ENCODE results near the gene ZBTB21. TPM values are rescaled to one million over a fixed set of nuclear protein-coding genes. Genes with fewer than 3 reads are reported as not detected.

The ZBTB21 gene
- total RNA-seq, 2 experiments from 2014 or later = 23.6 to 24.1 TPM

- H3K9me3 Mint-ChIP-seq = no peaks in the 10 kb centered on the region
- H3K27me3 Mint-ChIP-seq = no peaks in the 10 kb centered on the region
- POLR2A ChIA-PET = no interaction called here
- no peaks in the 10 kb centered on the region for H3K4me1 Mint-ChIP-seq (ENCODE audit: low read depth)
- no peak for DNase-seq
- H3K27ac Mint-ChIP-seq = no peak overlapping the region
- intact Hi-C loops (cut with micrococcal nuclease) = no loop called here
- no peak overlapping the region for H3K4me3 Mint-ChIP-seq
- no peaks in the 10 kb centered on the region for H3K36me3 Mint-ChIP-seq
- CTCF ChIA-PET = interaction anchor here (0.8 kb wide), 1 partner anchor 81 kb away, joined by 3 read pairs; no protein-coding TSS in a partner anchor
These were observed 15.9 kb upstream of the ZBTB21 start for GRCh38 chr21:42026082-42026435.

GRCh38 chr21:42025376-42026081 lies 15.4 kb upstream of the ZBTB21 start:
- intact Hi-C loops (cut with micrococcal nuclease) = no loop called here
- no peaks in the 10 kb centered on the region for H3K27me3 Mint-ChIP-seq
- no peak overlapping the region for H3K27ac Mint-ChIP-seq
- H3K9me3 Mint-ChIP-seq = no peaks in the 10 kb centered on the region
- no peak overlapping the region for H3K4me3 Mint-ChIP-seq
- ChIA-PET CTCF (interaction anchor here (0.7 to 0.8 kb wide), 2 partner anchors 82 to 642 kb away, joined by 3 read pairs; no protein-coding TSS in a partner anchor), POLR2A (no interaction called here)
- DNase-seq = no peak
- no peaks in the 10 kb centered on the region for H3K36me3 Mint-ChIP-seq
- no peaks in the 10 kb centered on the region for H3K4me1 Mint-ChIP-seq (ENCODE audit: low read depth)

GRCh38 chr21:42022906-42023305 lies 12.7 kb upstream of the ZBTB21 start:
- no peaks in the 10 kb centered on the region for H3K36me3 Mint-ChIP-seq
- CTCF ChIA-PET = no interaction called here
- H3K27me3 Mint-ChIP-seq = no peaks in the 10 kb centered on the region
- H3K27ac Mint-ChIP-seq = no peak overlapping the region
- intact Hi-C loops (cut with micrococcal nuclease) = no loop called here
- no peak for DNase-seq
- no peaks in the 10 kb centered on the region for H3K4me1 Mint-ChIP-seq (ENCODE audit: low read depth)
- POLR2A ChIA-PET = no interaction called here
- no peak overlapping the region for H3K4me3 Mint-ChIP-seq
- H3K9me3 Mint-ChIP-seq = no peaks in the 10 kb centered on the region

GRCh38 chr21:42022091-42022430 lies 11.9 kb upstream of the ZBTB21 start:
- intact Hi-C loops (cut with micrococcal nuclease) = no loop called here
- H3K27me3 Mint-ChIP-seq = no peaks in the 10 kb centered on the region
- DNase-seq = no peak
- H3K4me1 Mint-ChIP-seq (ENCODE audit: low read depth) = no peaks in the 10 kb centered on the region
- no peaks in the 10 kb centered on the region for H3K36me3 Mint-ChIP-seq
- no peak overlapping the region for H3K4me3 Mint-ChIP-seq
- H3K27ac Mint-ChIP-seq = no peak overlapping the region
- H3K9me3 Mint-ChIP-seq = no peaks in the 10 kb centered on the region
- ChIA-PET CTCF (no interaction called here), POLR2A (no interaction called here)

GRCh38 chr21:42021371-42022090 lies 11.4 kb upstream of the ZBTB21 start:
- H3K36me3 Mint-ChIP-seq = no peaks in the 10 kb centered on the region
- ChIA-PET CTCF (no interaction called here), POLR2A (no interaction called here)
- H3K27ac Mint-ChIP-seq = no peak overlapping the region
- no peaks in the 10 kb centered on the region for H3K27me3 Mint-ChIP-seq
- intact Hi-C loops (cut with micrococcal nuclease) = no loop called here
- H3K4me3 Mint-ChIP-seq = no peak overlapping the region
- H3K9me3 Mint-ChIP-seq = no peaks in the 10 kb centered on the region
- no peaks in the 10 kb centered on the region for H3K4me1 Mint-ChIP-seq (ENCODE audit: low read depth)
- no peak for DNase-seq

GRCh38 chr21:42019706-42020105 lies 9.5 kb upstream of the ZBTB21 start:
- Mint-ChIP-seq H3K4me3 (no peak overlapping the region), H3K36me3 (no peaks in the 10 kb centered on the region), H3K9me3 (peaks cover 3% of the 10 kb centered on the region), H3K27me3 (no peaks in the 10 kb centered on the region), H3K27ac (no peak overlapping the region), H3K4me1 (ENCODE audit: low read depth) (no peaks in the 10 kb centered on the region)
- POLR2A ChIA-PET = no interaction called here
- no peak for DNase-seq
- CTCF ChIA-PET = no interaction called here
- intact Hi-C loops (cut with micrococcal nuclease) = no loop called here

GRCh38 chr21:42019101-42019605 lies 9.0 kb upstream of the ZBTB21 start:
- DNase-seq = no peak
- Mint-ChIP-seq H3K4me1 (ENCODE audit: low read depth) (no peaks in the 10 kb centered on the region), H3K36me3 (no peaks in the 10 kb centered on the region), H3K27ac (no peak overlapping the region), H3K9me3 (peaks cover 6% of the 10 kb centered on the region), H3K27me3 (no peaks in the 10 kb centered on the region), H3K4me3 (no peak overlapping the region)
- intact Hi-C loops (cut with micrococcal nuclease) = no loop called here
- CTCF ChIA-PET = no interaction called here
- POLR2A ChIA-PET = interaction anchor here (0.6 kb wide), 1 partner anchor 241 kb away, joined by 3 read pairs; no protein-coding TSS in a partner anchor

- ChIA-PET CTCF (no interaction called here), POLR2A (no interaction called here)
- intact Hi-C loops (cut with micrococcal nuclease) = no loop called here
- Mint-ChIP-seq H3K27me3 (no peaks in the 10 kb centered on the region), H3K4me1 (ENCODE audit: low read depth) (no peaks in the 10 kb centered on the region), H3K36me3 (no peaks in the 10 kb centered on the region), H3K4me3 (no peak overlapping the region), H3K9me3 (peaks cover 6% of the 10 kb centered on the region), H3K27ac (no peak overlapping the region)
- no peak for DNase-seq
These were observed 6.9 kb upstream of the ZBTB21 start for GRCh38 chr21:42017022-42017421.

- Mint-ChIP-seq H3K36me3 (no peaks in the 10 kb centered on the region), H3K27me3 (no peaks in the 10 kb centered on the region), H3K4me1 (ENCODE audit: low read depth) (no peaks in the 10 kb centered on the region), H3K27ac (no peak overlapping the region), H3K9me3 (peaks cover 6% of the 10 kb centered on the region), H3K4me3 (no peak overlapping the region)
- POLR2A ChIA-PET = no interaction called here
- intact Hi-C loops (cut with micrococcal nuclease) = no loop called here
- CTCF ChIA-PET = interaction anchor here (0.8 kb wide), 1 partner anchor 92 kb away, joined by 4 read pairs; no protein-coding TSS in a partner anchor
- DNase-seq = no peak
These were observed 6.3 kb upstream of the ZBTB21 start for GRCh38 chr21:42016364-42016985.

GRCh38 chr21:42013931-42014330 lies 3.8 kb upstream of the ZBTB21 start:
- intact Hi-C loops (cut with micrococcal nuclease) = no loop called here

GRCh38 chr21:42013376-42013775 lies 3.2 kb upstream of the ZBTB21 start:
- no peak overlapping the region for H3K4me3 Mint-ChIP-seq
- ChIA-PET POLR2A (no interaction called here), CTCF (interaction anchor here (3.3 kb wide), 1 partner anchor 94 kb away, joined by 11 read pairs; no protein-coding TSS in a partner anchor)
- peaks cover 2% of the 10 kb centered on the region for H3K4me1 Mint-ChIP-seq (ENCODE audit: low read depth)
- peaks cover 6% of the 10 kb centered on the region for H3K9me3 Mint-ChIP-seq
- H3K36me3 Mint-ChIP-seq = peaks cover 3% of the 10 kb centered on the region
- intact Hi-C loops (cut with micrococcal nuclease) = no loop called here
- H3K27ac Mint-ChIP-seq = no peak overlapping the region
- DNase-seq = no peak
- no peaks in the 10 kb centered on the region for H3K27me3 Mint-ChIP-seq

More at GRCh38 chr21:42013931-42014330, 3.8 kb upstream of the ZBTB21 start:
- Mint-ChIP-seq H3K9me3 (peaks cover 6% of the 10 kb centered on the region), H3K4me1 (ENCODE audit: low read depth) (peaks cover 2% of the 10 kb centered on the region), H3K36me3 (peaks cover 3% of the 10 kb centered on the region), H3K27ac (no peak overlapping the region), H3K4me3 (no peak overlapping the region), H3K27me3 (no peaks in the 10 kb centered on the region)
- no peak for DNase-seq
- ChIA-PET CTCF (interaction anchor here (3.3 kb wide), 1 partner anchor 94 kb away, joined by 11 read pairs; no protein-coding TSS in a partner anchor), POLR2A (no interaction called here)

- Mint-ChIP-seq H3K36me3 (peaks cover 6% of the 10 kb centered on the region), H3K9me3 (peaks cover 6% of the 10 kb centered on the region), H3K4me1 (ENCODE audit: low read depth) (peaks cover 5% of the 10 kb centered on the region), H3K4me3 (no peak overlapping the region), H3K27me3 (no peaks in the 10 kb centered on the region), H3K27ac (no peak overlapping the region)
- ChIA-PET POLR2A (no interaction called here), CTCF (interaction anchor here (3.3 kb wide), 1 partner anchor 95 kb away, joined by 11 read pairs; no protein-coding TSS in a partner anchor)
- intact Hi-C loops (cut with micrococcal nuclease) = no loop called here
- DNase-seq = no peak
These were observed 2.7 kb upstream of the ZBTB21 start for GRCh38 chr21:42012763-42013329.

Measured in activated CD4-positive, alpha-beta memory T cell treated with anti-CD3 and anti-CD28 coated beads for 36 hours (primary cell).